HepG2 (cell line): ENCODE measurements around the gene NME9. TPM values are rescaled to one million over a fixed set of nuclear protein-coding genes. Genes with fewer than 3 reads are reported as not detected.

Experiments
- ATAC-seq: fragments of 200-7000 bp; cut with Tn5 transposase; 3 replicates; pipeline ENCODE4 v1.9.1; 2020; ENCODE audit warnings: mild to moderate bottlenecking, moderate library complexity
- BruUV-seq: library from RNA; stranded (reverse); fragments of 400-500 nt; replicated peaks from 2 replicates; lab custom pipeline; 2021; lab: Mats Ljungman, UMichigan
- CTCF ChIA-PET: fragments of 300-600 bp; formaldehyde crosslinking; extraction: SDS; loops from one replicate; lab custom pipeline; 2021; ENCODE audit warnings: low total read pairs, inconsistent platforms, low intra/inter-chr PET ratio; lab: Yijun Ruan, JAX
- POLR2A ChIA-PET: fragments of 350-600 bp; sonication (Branson Sonifier 250); formaldehyde crosslinking; loops from one replicate; lab custom pipeline; 2020; ENCODE audit warnings: antibody characterized with exemption, inconsistent platforms; lab: Yijun Ruan, JAX
- DNase-seq: peaks from one replicate; pipeline ENCODE4 v3.0.0-alpha.2; 2015; ENCODE audit warnings: low spot score
- FAIRE-seq: peaks from 3 replicates; lab custom pipeline; 2011; peaks lifted over from hg19 to GRCh38; lab: Jason Lieb, UNC
- H2AFZ ChIP-seq: one replicate; pipeline ENCODE4 v1.6.1; 2011; ENCODE audit warnings: low read length, inconsistent platforms
- H3K27ac ChIP-seq: fragments of 300-600 bp; 3 replicates; pipeline ENCODE4 v1.8.0; 2011; ENCODE audit warnings: mixed run types, mild to moderate bottlenecking, mixed read lengths, low read length, inconsistent platforms; ENCODE audit not compliant: insufficient read depth; ENCODE audit errors: extremely low read length
- H3K27me3 ChIP-seq, 2 experiments: fragments of 200-600 bp in 1 of 2; 2 replicates in 1 of 2; 3 replicates in 1 of 2; pipeline versions ENCODE4 v1.6.0 to v1.8.0; 2011; ENCODE audit warnings: low read length in 2 of 2, mild to moderate bottlenecking in 2 of 2, moderate library complexity in 2 of 2, inconsistent platforms in 1 of 2; ENCODE audit not compliant: insufficient read depth in 2 of 2, control insufficient read depth in 1 of 2
- H3K36me3 ChIP-seq, 2 experiments: fragments of 200-600 bp in 1 of 2; replicated peaks in 1 of 2; 2 replicates in 1 of 2; 3 replicates in 1 of 2; pipeline versions ENCODE4 v1.5.1 to v1.8.0; 2011; ENCODE audit warnings: low read length in 2 of 2, inconsistent platforms in 1 of 2; ENCODE audit not compliant: insufficient read depth in 2 of 2, control insufficient read depth in 1 of 2
- H3K4me1 ChIP-seq: 2 replicates; pipeline ENCODE4 v1.5.1; 2012; ENCODE audit warnings: low read length, inconsistent platforms; ENCODE audit not compliant: insufficient read depth
- H3K4me2 ChIP-seq: 2 replicates; pipeline ENCODE4 v1.6.0; 2011; ENCODE audit warnings: low read depth, low read length, inconsistent platforms
- H3K4me3 ChIP-seq, 3 experiments: fragments of 200-600 bp in 1 of 3; sonication (generic), shearing (Covaris generic) in 1 of 3; replicated peaks in 1 of 3; 2 replicates each; pipeline ENCODE4 v1.5.1; 2011 to 2016; ENCODE audit warnings: low read length in 3 of 3, inconsistent platforms in 2 of 3, low read depth in 2 of 3, mild to moderate bottlenecking in 2 of 3, control low read depth in 1 of 3, mixed read lengths in 1 of 3; ENCODE audit not compliant: insufficient read depth in 1 of 3
- H3K79me2 ChIP-seq: one replicate; pipeline ENCODE4 v1.6.1; 2011; ENCODE audit warnings: low read length, inconsistent platforms; ENCODE audit not compliant: insufficient read depth
- H3K9ac ChIP-seq: 2 replicates; pipeline ENCODE4 v1.6.0; 2011; ENCODE audit warnings: mild to moderate bottlenecking, low read depth, low read length, inconsistent platforms; ENCODE audit not compliant: insufficient read depth
- H3K9me3 ChIP-seq: 2 replicates; pipeline ENCODE4 v1.5.1; 2012; ENCODE audit warnings: mild to moderate bottlenecking, low read length
- H4K20me1 ChIP-seq: 2 replicates; pipeline ENCODE4 v1.6.0; 2011; ENCODE audit warnings: inconsistent platforms, mild to moderate bottlenecking, low read length, moderate library complexity; ENCODE audit not compliant: insufficient read depth
- GATAD2A ChIP-seq: IDR thresholded peaks from 2 replicates; pipeline ENCODE4 v1.6.1; 2016
- JDP2 ChIP-seq: sonication (generic); formaldehyde crosslinking; IDR thresholded peaks from 2 replicates; pipeline ENCODE4 v1.8.1; 2022; ENCODE audit warnings: missing genetic modification reagents, borderline replicate concordance
- MTF2 ChIP-seq: sonication (generic); formaldehyde crosslinking; IDR thresholded peaks from 2 replicates; pipeline ENCODE4 v1.5.0; 2020; ENCODE audit warnings: missing genetic modification reagents, borderline replicate concordance
- NONO ChIP-seq, 2 experiments: fragments of 450-650 bp in 1 of 2; sonication (generic) in 1 of 2; formaldehyde crosslinking in 1 of 2; IDR thresholded peaks in 1 of 2; conservative IDR thresholded peaks in 1 of 2; 2 replicates each; pipeline versions ENCODE4 v1.6.1 to v1.8.0; 2017 to 2022; ENCODE audit warnings: mild to moderate bottlenecking in 1 of 2, missing genetic modification reagents in 1 of 2, moderate library complexity in 1 of 2
- SALL2 ChIP-seq: sonication (generic); formaldehyde crosslinking; IDR thresholded peaks from 2 replicates; pipeline ENCODE4 v1.8.1; 2023; ENCODE audit warnings: mild to moderate bottlenecking, missing genetic modification reagents, inconsistent platforms
- TCF7 ChIP-seq: sonication (generic); IDR thresholded peaks from 2 replicates; pipeline ENCODE4 v1.6.1; 2016; ENCODE audit warnings: antibody characterized with exemption, low read depth
- TSC22D2 ChIP-seq: sonication (generic); formaldehyde crosslinking; IDR thresholded peaks from 2 replicates; pipeline ENCODE4 v1.5.1; 2020; ENCODE audit warnings: missing genetic modification reagents, mild to moderate bottlenecking, borderline replicate concordance
- ZBTB40 ChIP-seq, 2 experiments: fragments of 450-650 bp in 1 of 2; sonication (generic) in 1 of 2; formaldehyde crosslinking in 1 of 2; IDR thresholded peaks; 2 replicates each; pipeline versions ENCODE4 v1.6.1 to v1.8.0; 2016 to 2022; ENCODE audit warnings: antibody characterized with exemption in 1 of 2, mild to moderate bottlenecking in 1 of 2, missing genetic modification reagents in 1 of 2
- ZFP37 ChIP-seq: sonication (generic); formaldehyde crosslinking; IDR thresholded peaks from 2 replicates; pipeline ENCODE4 v1.4.0; 2020; ENCODE audit warnings: missing genetic modification reagents, borderline replicate concordance
- ZFP82 ChIP-seq: sonication (generic); formaldehyde crosslinking; IDR thresholded peaks from 2 replicates; pipeline ENCODE4 v1.5.1; 2020; ENCODE audit warnings: mild to moderate bottlenecking, missing genetic modification reagents, borderline replicate concordance
- ZNF280B ChIP-seq: sonication (generic); formaldehyde crosslinking; IDR thresholded peaks from 2 replicates; pipeline ENCODE4 v1.5.0; 2020; ENCODE audit warnings: missing genetic modification reagents, mild to moderate bottlenecking, borderline replicate concordance
- in situ Hi-C: cut with HindIII; loops from 2 replicates; pipeline ENCODE4 v1.10.0; 2017; ENCODE audit warnings: low pct_unique_long_range_greater_than_20kb; ENCODE audit not compliant: extremely low pct_ligation_motif_present
- intact Hi-C: fragments of 100-400 bp; cut with micrococcal nuclease; formaldehyde crosslinking; loops from one replicate; pipeline ENCODE4 v1.10.0; 2022; ENCODE audit not compliant: unreplicated experiment
- polyA plus RNA-seq, 8 experiments: library from polyadenylated mRNA; depleted of rRNA in 3 of 8; stranded (reverse) in 7 of 8; unstranded in 1 of 8; fragments of >200 nt; fragmentation: Illumina TruSeq in 4 of 8; extraction: Trizol in 4 of 8; gene quantifications; 2 replicates each; pipeline versions ENCODE4 v1.2.1 to v1.2.3, GENCODE V29; 2011 to 2016; ENCODE audit warnings: low read depth in 4 of 8, missing spikeins in 1 of 8, mixed read lengths in 1 of 8; ENCODE audit not compliant: insufficient read depth in 1 of 8
- total RNA-seq, 5 experiments: library from RNA; depleted of rRNA; stranded (reverse); fragments of >200 nt; fragmentation: Illumina TruSeq; extraction: Trizol; gene quantifications; 2 replicates each; pipeline ENCODE4 v1.2.3, GENCODE V29; 2016; ENCODE audit warnings: low read depth in 1 of 5
- TF ChIP-seq, protein P1 (sequence below): sonication (generic); formaldehyde crosslinking; IDR thresholded peaks from 2 replicates; pipeline ENCODE4 v1.5.0; 2020; ENCODE audit warnings: mild to moderate bottlenecking, missing genetic modification reagents

The NME9 gene
- total and polyA plus RNA-seq, 2 of the 13 experiments (the other 11 are each of a cell fraction or from before 2014, with no cell fraction given), result not detected

DNA sequence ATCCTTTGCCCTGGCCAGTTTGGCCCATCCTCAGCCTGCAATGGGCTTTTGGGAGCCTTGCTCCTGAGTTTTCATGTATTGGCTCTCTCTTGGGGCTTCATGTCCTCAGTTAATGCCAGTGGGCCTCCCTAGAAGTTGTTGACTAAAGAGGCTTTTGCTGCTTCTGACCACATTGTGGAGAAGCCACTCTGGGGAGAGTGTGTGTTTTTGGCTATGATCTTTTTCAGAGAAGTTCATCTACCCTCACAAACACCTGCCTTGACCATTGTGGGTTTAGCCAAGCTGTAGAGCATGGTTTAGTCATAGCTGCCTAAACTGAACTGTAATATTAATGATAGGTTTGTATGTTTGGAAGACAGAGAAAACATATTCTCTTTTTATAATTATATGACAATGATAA, 24.7 kb upstream of the NME9 start:
- POLR2A ChIA-PET, result no interaction called here
- TF ChIP-seq, protein P1, sequence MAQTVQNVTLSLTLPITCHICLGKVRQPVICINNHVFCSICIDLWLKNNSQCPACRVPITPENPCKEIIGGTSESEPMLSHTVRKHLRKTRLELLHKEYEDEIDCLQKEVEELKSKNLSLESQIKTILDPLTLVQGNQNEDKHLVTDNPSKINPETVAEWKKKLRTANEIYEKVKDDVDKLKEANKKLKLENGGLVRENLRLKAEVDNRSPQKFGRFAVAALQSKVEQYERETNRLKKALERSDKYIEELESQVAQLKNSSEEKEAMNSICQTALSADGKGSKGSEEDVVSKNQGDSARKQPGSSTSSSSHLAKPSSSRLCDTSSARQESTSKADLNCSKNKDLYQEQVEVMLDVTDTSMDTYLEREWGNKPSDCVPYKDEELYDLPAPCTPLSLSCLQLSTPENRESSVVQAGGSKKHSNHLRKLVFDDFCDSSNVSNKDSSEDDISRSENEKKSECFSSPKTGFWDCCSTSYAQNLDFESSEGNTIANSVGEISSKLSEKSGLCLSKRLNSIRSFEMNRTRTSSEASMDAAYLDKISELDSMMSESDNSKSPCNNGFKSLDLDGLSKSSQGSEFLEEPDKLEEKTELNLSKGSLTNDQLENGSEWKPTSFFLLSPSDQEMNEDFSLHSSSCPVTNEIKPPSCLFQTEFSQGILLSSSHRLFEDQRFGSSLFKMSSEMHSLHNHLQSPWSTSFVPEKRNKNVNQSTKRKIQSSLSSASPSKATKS (CRISPR knock-in tag), result no peak
- TF ChIP-seq TSC22D2 (CRISPR knock-in tag) (no peak), JDP2 (CRISPR knock-in tag) (no peak), NONO (IDR thresholded peaks at IDR 0.05) (no peak), NONO (CRISPR knock-in tag; conservative IDR thresholded peaks at IDR 0.05) (no peak), ZNF280B (no peak), MTF2 (CRISPR knock-in tag) (no peak), GATAD2A (CRISPR knock-in tag) (no peak), TCF7 (no peak), ZFP37 (CRISPR knock-in tag) (no peak), SALL2 (no peak), ZFP82 (CRISPR knock-in tag) (no peak), ZBTB40 (IDR thresholded peaks at IDR 0.05) (no peak), ZBTB40 (CRISPR knock-in tag; IDR thresholded peaks at IDR 0.05) (no peak)

More for the DNA sequence above, 24.7 kb upstream of the NME9 start:
- intact Hi-C loops (no loop called here), in situ Hi-C loops (no loop called here)
- BruUV-seq, result no TSS peak
- no peak for ATAC-seq
- Histone ChIP-seq H3K9me3 (no peaks in the 10 kb centered on the region), H3K4me2 (no peak overlapping the region), H2AFZ (no peak overlapping the region), H3K27ac (no peak overlapping the region), H3K4me3 (no peak overlapping the region), H3K36me3 (no peaks in the 10 kb centered on the region; a peak in 1 of 5 replicates), H3K27me3 (no peaks in the 10 kb centered on the region), H3K79me2 (peaks cover 2% of the 10 kb centered on the region), H4K20me1 (no peaks in the 10 kb centered on the region), H3K4me1 (peaks cover 26% of the 10 kb centered on the region), H3K9ac (no peak overlapping the region)
- no peak for FAIRE-seq
- no peak for DNase-seq
- CTCF ChIA-PET, result no interaction called here
